NCI-H2029 (cell line): ENCODE data around the gene PRSS50.

Source experiments
- DNase-seq: peaks from one replicate; lab custom pipeline; 2025; lab: John Stamatoyannopoulos, UW

Gene PRSS50

DNA sequence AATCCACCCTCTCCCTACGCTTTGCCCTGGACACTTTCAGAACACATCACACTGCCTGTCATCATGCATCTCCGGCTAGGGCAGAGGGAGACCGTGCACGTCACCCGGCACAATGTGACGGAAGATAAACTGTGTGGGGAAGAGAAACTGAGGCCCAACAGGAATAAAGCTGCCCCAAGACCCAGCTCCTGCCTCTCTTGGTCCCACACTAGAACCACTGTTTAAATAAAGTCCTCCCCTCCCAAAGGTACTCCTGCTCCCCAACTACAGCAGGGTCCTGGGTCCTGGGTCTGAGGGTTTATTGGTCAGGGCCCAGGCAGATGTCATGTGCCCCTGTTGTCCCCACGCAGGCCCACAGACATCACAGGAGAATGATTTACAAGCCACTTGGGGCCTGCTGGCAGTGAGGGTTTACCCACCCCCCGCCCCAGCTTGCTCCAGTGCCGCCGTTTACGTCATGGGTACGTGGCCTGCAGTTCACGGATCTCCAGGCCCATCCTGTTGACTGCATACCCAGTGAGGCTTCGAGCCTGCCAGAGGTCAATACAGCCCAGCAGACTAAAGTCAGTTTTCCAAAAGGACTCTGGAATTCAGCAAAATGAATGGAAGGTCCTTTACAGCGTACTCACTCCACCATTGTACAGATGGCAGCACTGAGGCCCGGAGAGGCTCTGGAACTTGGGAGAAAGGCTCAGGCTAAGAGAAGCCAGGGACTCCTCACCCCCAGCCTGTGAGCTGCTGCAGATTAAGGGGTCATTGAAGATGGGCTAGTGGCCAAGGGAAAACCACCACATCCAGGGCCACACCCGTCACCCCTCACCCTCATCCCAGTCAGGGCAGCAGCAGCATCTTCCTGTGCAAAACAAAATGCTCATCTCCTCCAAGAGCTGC lies 47.4 kb downstream of the PRSS50 start:
- no peak for DNase-seq

DNA sequence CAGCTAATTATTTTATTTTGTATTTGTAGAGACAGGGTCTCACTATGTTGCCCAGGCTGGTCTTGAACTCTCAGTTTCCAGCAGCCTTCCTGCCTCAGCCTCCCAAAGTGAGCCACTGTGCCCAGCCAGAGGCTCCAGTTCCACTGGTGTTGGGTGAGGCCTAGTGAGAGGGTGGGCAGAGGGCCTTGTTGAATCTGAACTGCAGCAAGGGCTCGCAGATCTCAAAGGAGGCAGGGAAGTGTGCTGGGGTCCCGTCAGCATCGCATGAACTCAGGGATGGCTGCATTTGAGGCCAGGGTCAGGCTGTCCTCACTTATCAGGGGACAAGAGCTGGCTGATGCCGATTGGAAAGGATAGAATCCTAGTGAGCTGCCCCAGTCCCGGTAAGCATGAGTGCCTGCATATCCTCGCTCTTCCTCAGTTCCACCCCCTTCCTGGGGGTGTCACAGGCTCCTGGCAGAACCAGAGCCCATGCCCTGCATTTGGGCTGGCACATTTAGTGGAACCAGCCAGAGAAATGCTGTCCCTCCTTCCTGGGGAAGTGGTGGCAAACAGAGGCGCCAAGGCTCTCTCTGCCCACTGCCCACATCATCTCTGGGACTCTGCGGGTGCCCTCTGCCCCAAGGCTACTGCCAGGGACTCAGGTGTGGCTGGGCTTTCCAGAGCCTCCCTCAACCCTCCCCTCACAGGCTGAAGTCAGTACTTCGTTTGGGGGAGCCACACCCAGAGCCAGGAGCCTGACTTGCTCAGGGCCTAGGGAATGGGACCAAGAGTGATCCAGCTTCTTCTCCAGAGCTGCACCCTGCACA lies 48.3 kb downstream of the PRSS50 start:
- no peak for DNase-seq

DNA sequence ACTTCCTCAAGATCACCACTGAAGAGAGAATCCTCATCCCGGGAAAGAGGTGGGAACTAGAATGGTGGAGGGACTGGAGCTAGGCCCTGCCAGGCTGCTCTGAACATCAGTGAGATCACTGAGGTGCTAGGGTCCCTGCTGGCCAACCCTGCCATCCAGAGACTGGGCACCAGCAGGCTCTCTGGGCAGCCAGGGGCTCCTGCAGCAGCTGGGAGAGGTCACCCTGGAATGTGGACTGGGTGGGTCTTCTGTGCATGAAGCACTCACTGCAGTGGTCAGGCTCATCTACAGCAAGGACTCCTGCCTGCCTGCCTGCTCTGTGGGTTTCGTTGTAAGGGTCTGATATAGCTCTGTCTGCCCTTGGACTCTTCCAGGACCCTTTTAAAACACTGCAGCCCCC lies 49.1 kb downstream of the PRSS50 start:
- no peak for DNase-seq

DNA sequence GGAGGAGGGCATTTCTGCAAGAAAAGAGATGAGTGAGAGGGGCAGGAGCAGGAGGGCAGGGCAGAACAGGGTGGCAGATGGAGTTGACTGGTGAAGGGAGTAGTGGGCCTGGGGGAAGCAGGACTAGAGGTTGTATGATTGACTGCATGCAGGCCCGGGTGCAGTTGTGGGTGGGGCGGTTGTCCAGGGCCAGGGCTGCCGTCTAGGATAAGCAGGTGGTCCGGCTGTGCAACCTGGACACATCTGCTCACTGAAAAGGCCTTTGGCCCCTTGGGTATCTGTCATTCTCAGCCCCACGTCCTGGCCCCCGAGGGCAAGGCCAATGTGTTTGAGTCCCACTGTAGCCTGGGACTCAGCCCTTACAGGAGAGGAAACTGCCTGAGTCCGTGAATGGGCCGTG lies 49.6 kb downstream of the PRSS50 start:
- no peak for DNase-seq

DNA sequence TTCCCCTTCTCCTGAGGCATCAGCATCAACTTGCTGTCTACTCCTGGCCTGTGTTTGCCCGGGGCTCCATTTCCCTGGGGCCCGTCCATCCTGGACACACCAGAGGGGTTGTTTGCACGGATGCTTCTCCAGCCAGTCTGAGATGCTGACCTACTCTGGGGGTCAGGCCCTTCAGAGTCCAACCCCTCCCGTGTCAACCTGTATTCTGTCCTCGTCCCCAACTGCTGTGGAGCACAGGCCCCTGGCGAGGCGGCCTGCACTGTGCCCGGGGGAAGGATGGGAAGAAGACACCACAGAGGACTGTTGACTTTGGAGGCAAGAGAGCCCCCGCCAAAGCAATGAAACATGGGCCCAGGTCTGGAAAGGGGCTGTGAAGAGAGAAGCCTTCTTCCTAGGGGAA lies 50.0 kb downstream of the PRSS50 start:
- DNase-seq = no peak

DNA sequence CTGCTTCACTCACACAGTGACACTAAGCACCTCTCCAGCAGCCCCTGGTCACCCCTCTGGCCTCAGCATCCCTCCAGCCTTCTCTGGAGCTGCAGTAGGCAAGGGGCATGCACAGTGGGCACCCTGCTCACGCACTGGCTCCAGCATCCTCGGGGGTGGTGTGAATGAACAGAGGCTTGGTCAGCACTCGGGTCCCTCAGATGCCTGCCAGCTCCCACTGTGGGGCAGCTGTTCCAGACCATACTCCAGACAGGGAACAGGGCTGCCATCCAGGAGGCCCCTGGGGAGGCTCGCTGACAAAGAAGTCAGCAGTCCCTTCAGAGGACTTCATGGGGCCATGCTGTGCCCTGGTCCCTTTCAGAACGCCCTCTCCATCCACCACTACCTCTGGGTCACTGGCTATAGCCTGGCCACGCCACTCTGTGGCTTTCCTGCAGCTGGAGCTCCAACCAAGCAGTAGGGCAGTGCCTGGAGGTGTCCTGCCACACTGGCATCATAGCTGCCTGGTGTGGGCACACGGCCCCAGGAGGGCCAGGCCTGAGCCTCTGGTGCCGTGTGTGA lies 50.5 kb downstream of the PRSS50 start:
- no peak for DNase-seq

DNA sequence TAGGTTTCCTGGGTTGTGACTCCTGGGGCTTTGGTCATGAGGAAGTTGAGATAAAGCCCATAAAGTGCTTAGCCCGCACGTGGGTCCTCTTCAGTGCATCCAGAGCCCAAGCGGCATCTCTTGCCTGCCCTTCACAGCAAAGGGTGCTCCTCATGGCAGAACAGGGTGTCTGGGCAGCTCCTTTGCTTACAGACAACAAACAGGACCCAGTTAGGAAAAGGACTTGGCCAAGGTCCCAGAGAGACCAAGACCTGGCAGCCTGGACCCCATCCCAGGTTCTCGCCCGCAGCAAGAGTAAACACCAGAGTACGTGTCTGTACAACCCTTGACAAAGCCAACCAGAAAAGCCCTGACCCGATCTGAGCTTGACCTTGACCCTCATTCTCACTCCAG lies 51.2 kb downstream of the PRSS50 start:
- peak; percentile 82 for DNase-seq

DNA sequence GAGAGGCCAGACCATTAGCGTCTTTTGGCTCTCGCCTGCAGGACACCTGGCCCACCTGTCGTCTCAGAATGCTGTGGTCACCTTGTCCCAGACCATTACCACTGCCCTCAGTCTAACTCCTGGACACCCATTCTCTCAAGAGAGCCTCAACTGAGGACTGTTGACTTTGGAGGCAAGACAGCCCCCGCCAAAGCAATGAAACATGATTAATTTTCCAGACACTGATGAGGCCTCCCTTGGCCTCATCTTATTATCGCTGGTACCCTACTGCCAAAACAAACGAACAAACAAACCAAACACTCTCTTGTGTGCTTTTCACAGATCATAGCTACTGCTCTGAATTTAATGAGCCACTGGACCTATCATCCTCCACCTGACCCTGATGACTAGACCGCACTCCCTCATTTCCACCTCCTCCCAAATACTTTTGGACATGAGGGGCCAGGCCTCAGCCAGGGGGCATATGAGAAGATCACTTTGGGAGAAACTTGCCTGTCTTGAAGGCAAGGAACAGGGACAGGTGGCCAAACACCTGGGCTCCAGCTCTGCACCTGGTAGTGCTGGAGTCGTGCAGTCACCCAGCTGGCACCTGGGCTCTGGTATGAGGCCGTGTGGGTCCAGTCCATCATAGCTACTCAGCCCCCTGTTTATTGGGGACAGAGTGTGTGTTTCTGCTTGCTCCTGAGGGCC lies 51.8 kb downstream of the PRSS50 start:
- DNase-seq = peak; percentile 89

DNA sequence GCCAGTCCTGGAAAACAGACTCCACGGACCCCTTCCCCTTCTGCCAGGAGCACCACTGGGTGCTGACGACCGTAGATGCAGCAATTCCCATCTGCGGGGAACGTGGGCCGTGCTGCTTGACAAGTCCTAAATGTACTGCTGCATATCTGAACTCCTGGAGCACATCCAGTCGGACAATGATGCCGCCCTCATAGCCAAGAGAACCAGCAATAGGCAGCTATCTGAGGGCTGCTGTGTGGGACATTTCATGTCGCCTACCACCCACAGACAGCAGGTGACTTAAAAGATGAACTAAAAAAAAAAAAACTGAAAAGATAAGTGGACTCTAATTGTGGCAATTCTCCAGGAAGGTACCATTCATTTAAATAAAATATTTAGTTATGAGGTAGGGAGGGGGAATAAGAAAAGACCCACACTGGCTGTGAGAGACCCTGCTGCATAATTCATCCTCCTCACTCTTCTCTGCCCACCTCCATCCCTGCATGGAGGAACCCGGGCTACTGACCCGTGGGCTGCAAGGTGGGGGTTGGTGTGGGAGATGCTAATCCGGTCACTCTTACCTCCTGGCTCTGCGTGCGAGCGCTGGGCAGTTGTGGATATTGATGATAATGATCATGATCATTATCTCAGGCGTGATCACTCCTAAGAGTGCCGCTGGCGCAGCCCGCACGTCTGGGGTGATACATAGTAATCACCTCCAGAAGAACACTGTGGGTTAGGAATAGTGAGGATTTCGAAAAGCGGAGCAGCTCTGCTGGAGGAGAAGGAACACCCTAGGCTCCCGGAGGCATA lies 52.5 kb downstream of the PRSS50 start:
- no peak for DNase-seq

DNA sequence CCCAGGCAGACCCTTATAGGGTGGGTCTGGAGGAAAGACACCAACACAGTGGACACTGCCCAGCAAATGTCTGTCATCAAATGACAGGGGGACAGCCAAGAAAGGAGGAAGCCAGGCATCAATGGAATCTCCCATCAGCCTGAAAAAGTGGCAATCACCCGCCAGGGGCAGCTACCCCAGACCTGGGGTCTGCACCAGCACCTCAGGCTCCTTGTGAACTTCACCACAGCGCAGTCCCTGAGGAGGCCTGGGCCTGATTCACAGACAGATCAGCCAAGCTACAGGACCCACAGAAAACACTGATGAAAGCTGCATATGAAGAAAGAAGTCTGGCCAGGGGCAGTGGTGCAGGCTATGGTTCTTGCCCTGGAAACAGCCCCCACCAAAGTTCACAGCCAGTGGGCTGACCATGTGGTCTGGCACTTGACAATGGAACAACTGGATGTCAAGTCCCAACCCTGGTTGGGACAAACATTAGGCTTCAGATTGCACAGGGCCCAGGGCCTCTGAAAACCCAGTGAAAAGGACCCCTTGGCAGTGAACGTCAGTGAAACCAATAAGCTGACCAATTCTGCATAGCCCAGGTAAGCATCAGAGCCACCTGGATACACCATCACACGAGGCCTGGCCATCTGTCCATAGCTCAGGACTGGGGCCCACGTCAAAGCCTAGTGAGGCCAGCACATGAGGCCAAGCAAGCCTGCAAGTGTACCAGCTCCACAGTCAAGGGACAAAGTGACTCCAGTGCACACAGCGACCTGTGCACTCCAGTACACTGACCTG lies 53.3 kb downstream of the PRSS50 start:
- no peak for DNase-seq

DNA sequence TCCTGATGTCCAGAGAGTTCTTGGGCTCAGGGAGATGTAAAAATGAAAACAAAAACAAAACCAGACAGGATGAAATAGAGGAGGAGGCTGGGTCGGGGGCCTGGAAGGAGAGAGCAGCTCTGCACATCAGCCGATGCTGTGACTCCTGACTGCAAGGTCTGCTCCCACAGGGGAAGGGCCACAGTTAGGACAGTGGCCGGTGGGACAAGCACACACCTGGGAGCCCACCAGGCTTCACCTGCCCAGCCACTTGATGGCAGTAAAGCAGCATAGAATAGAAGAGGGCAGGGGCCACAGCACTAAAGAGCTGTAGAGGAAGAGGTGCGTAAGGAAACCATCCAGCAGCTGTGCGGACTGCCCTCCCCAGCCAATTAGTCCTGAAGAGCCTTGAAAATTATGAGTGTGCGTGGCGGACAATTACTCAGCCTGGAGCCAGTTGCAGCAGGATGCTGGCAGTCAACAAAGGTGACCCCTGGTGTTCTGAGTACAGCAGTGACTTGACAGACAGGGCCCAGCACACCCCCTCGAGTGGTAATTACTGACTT lies 54.0 kb downstream of the PRSS50 start:
- DNase-seq = peak; percentile 97

DNA sequence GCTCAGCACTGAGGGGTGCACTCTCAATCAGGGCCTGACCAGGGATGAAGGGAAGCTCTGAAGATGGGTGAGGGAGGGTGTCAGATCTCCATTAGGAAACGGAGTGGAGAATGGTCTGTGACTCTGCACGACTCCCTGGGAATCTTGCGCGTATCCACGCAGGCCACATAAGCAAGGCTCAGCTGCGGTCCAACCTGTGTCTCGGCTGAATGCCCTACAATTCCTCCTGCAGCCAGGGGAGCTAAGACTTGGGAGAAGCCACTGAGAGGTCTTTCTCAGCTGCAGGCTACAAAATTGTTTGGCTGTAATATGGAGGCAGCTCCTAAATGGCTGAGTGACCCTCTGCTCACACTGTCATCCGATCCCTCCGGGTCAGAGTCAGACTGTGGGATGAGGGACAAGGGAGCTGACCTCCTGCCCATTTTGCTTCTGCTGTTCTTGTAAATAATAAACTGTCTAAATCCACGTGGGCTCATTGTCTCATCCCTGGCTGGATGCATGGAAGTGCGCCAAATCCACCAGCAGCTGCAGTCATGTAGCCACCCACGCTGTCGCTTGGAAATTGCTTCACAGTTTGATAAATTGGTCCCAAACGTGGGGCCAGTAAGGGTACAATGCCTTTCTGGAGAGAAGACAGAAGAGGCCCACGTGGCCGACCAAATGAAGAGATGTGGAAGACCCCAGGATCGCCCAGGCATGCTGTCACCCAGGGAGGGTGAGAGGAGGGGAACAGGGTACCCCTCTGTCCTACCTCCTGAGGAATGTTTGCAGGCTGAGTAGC lies 54.7 kb downstream of the PRSS50 start:
- DNase-seq = peak; percentile 50
